Measurements from ENCODE around the gene ETNK2.

Gene ETNK2, protein sequence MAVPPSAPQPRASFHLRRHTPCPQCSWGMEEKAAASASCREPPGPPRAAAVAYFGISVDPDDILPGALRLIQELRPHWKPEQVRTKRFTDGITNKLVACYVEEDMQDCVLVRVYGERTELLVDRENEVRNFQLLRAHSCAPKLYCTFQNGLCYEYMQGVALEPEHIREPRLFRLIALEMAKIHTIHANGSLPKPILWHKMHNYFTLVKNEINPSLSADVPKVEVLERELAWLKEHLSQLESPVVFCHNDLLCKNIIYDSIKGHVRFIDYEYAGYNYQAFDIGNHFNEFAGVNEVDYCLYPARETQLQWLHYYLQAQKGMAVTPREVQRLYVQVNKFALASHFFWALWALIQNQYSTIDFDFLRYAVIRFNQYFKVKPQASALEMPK

DNA sequence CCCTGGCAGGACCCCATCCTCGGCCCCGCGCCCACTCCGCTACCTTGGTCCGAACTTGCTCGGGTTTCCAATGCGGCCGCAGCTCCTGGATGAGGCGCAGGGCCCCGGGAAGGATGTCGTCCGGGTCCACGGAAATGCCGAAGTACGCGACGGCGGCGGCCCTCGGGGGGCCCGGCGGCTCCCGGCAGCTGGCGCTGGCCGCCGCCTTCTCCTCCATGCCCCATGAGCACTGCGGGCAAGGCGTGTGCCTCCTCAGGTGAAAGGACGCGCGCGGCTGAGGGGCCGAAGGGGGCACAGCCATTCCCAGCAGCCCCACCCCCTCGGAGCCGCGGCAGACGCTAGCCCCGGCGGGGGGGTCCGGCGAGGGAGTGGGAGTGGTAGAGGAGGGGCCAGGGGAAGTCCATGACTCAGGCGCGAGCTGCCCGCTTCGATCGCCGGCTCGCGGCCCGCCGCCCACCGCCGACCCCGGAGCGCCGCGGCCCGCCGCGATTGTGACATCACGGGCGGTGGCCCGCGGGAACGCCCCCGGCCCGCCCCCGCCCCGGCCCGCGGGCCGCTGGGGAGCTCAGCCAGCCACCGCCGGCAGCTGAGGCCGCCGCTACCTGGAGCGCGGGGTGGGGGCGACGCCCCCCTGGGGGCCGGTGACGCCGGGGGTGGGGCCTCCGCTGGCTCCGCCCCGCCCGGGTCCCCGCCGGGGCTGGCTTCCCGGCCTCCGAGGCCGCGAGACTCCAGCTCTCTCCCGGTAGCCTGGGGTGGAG is at the start of gene ETNK2:
ETNK2 (minus strand) TSS at position 493 of the 758 bp plus-strand sequence; CDS start at position 301, 192 bp downstream.
- no peak for DNase-seq (ENCODE audit: low read depth)

DNA sequence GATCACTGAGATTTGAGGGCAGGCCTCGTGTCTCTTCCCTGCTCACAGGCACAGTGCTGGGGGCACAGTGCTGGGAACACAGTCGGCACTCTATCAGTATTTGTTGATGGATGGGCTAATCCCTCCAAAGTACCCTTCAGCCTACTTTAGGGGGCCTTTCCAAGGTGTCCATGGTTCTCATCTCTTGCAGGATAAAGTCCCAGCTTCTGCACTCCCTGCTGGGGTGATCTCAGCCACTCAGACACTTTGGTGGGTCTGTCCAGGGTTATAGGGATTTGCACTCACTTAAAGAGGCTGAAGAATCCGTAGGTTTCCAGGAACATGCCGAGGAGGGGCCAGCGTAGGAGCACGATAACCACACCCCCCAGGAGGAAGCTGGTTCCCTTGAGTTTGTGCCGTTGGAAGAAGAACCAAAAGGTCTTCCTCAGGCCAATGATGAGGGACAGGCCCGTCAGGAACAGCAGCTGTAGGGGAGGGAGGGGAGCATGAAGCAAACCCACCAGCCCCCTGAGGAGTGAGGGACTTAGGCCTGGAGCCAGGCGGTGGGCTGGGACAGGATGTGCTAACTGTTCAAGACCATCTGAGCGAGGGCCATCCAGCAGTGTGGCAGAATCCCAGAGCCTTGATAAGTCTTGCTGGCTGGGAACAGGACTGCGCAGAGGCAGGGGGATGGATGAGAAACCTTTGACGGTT is 49.6 kb upstream of the ETNK2 start:
- DNase-seq (ENCODE audit: low read depth) = no peak

DNA sequence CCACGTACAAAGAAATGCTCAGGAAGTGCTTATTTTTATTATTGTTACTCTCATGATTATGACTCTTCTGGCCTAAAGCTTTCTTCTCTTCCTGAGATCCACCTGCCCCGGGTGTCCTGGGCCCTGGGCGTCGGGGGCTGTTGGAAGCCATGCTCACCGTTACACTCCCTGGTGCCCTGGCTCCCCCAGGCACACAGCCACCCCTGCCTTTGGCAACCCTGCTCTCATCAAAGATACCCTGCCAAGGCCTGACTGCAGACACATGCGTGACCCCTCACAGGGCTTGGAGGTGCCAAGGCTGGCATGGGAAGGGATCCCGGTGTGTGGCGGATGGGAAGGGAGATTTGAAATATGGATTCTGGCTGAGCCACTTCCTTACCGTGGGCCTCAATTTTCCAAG is 47.7 kb upstream of the ETNK2 start:
- no peak for DNase-seq (ENCODE audit: low read depth)

DNA sequence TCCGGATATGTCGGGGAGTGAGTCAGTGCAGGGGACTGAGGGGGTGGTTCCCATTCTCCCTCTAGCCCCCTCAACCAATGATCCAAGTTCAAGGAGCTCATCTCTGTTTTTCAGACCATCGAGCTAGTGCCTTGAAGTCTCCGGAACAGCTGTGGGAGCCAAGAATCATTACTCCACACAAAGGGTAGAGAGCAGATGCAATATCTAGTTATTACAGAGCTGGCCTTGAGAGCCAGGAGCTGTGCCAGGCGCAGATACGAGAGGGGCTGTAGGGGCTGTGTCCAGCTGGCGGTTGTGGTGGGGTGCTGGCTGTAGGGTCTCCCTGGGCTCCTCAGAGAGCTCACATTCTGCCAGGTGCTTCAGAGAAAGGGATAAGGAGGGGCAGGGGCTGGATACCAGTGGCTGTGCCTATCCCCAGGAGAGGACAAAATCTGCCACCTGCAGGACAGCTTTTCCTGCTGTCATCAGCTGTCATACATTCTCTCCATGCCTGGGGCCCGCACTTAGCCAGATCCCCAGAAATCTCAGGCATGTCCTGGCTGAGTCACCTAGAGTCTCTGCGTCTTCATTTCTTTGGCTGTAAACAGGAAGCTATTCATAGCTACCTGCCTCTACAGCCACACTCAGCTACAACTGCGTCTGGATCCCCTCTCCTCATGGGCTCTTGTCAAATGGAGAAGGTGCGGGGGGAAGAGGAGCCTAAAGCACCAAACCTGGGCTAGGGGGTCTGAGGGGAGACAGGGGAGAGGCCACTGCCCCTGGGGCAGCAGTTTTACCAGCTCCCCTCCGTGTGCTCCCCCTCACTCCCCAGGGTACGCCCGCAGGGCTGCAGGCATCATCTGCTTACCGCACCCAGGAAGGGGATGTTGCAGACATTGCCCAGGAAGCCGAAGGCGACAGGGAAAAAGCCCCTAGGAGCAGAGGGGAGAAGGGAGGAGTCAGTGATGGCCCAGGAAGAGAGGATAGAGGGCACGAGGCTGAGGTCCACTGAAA is 46.8 kb upstream of the ETNK2 start:
- no peak for DNase-seq (ENCODE audit: low read depth)

DNA sequence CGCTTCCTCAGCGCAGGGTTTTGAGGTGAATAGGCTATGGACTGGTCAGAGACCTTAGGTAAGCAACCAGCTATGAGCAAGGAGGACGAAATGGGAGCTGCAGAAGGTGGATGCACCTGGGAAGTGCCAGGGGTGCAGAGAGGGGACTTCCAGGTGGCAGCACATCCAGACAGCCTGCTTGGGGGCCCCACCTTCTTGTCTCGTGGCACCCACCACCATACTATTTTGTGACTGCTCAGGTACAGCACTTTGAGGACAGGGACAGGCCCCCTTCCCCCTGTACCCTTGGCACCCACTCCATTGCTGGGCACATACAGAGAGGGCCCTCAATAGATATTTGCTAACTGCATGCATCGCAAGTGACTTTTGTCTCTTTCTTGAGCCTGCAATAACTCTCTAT is 45.2 kb upstream of the ETNK2 start:
- DNase-seq (ENCODE audit: low read depth) = no peak

DNA sequence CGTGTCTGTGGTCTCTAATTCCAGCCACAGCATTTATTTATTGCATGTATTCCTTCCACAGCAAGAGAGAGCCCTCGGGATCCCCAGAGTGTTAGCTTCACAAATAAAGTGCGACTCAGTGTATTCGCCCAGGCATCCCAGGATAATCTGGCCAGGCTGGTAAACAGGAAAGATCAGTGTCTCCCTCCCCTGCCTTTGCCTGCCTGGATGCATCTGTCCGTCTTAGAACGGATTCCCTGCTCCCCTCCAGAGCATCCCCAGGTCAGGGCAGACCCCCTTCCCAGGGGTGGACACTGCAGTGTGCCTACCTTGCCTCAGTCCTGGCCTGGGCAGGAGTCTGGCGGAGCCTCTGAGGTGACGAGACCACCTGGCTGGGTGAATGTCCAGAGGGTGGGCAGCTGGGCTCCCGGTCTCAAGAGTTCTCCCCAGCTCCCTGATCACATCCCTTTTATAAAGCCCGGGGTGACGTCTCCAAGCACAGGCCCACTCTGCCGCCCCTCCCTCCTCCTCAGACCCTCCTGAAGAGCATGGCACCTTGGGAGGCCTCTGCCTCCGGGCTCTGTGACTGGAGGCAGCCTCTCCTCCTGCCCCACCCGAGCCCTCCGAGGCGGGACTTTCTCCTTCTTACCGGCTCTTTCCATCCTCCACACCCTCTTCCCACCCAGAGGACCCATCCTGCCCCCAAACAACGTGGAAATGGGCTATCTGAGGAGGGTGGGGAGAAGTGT is 44.4 kb upstream of the ETNK2 start, which contains the start of gene KISS1:
KISS1 (minus strand) TSS at position 424 of the 728 bp plus-strand sequence. CDS start 3,615 bp downstream, outside the sequence.
- DNase-seq (ENCODE audit: low read depth) = no peak

DNA sequence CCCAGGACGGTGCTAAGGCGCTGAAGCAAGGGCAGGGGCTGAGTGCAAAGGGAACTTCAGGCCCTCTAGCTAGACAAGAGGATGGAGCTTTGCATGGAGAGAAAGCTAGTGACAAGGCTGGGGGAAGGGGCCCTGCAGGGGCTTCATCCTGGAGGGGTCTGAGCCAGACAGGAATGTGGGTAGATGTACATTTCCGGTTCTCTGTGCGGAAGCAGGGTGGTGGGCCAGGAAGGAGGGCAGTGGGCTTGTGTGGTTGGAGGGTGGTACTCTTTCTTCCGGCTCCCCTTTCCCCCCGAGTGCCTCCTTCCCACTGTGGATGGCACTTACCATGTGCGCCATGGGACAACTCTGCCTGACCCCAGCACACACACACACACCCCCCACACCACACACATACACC is 42.9 kb upstream of the ETNK2 start:
- no peak for DNase-seq (ENCODE audit: low read depth)

DNA sequence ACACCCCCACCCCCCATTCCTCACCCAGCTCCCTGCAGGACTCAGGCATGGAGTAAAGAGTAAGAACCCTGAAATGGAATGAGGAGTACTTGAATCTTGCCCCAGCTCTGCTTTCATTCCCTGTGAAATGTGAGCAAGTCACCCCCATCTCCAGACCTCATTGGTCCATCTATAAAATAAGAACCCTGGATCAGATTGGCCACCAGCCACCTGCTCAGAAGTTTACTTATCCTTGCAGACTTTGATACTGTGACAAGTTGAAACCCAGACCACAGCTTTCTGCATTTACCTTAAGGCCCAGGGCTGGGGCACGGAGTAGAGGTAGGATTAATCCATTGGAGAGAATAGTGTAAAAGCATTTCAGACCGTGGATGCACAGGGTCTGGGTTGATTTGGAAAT is 42.2 kb upstream of the ETNK2 start:
- no peak for DNase-seq (ENCODE audit: low read depth)

DNA sequence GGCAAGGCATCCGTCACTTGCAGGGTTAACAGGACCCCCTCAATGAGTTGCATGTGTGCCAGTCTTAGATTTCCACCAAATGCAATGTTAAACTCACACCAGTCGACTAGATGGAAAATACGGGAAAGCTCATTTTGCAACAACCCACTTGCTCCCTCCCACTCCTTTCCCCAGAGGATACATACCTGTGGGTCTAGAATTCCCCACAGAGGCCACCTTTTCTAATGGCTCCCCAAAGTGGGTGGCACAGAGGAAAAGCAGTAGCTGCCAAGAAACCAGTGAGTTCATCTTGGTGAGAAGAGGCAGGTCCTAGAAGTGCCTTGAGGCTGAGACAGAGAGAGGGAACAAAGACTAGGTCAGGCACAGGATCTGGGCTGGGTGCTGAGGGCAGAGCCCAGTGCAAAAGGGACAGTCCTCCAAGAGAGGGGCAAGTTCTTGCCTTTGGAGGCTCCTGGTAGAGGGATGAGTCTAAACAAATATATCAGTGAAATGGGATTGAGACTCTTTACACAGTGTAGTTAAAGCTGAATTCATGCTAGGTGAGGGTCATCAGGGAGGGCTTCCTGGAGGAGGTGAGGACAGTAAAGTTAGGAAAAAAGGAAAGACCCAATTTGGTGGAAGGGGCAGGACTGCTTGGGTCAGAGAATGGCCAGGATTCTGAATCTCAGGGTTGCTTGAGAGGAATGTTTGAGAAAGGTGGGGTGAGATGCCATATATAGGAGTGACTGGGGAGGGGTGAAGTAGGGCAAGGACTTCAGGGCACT is 40.9 kb upstream of the ETNK2 start:
- DNase-seq (ENCODE audit: low read depth) = no peak

DNA sequence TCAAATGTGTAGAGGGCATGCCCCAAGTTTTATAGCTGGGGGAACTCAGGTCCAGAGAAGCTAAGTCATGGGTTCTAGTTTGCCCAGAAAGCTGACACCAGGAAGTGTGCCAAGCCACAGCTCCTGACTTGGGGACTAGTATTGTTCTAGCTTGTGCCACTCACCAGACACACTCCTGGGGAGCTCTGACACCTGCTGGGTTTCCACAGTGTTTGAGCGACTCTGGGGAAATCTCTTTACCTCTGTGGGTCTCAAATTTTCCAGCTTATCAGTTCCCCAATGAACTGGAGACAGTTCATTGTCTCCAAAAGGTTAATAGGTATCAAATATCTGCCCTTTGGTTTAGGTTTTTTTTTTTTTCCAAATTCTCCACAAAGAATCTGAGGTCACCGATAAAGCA is 40.2 kb upstream of the ETNK2 start:
- DNase-seq (ENCODE audit: low read depth) = no peak

DNA sequence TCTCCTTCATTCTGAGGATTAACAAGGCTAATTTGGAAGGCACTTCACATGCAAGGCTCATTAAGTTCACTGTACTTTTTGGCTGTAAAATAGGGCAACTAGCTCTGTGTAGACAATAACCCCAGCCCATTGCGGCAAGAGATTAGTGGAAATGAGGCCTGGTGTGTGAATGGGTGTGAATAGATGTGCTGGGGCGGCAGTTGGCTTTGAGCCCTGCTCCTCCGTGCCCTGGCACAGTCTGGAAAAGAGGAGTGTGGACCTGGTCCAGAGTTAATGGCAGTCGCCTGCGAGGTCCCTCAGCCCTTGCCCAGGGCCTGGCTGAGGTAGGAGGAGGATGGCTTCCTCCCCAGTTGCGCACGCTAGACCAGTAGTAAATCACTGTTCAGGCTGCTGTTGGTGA is 39.6 kb upstream of the ETNK2 start:
- no peak for DNase-seq (ENCODE audit: low read depth)

DNA sequence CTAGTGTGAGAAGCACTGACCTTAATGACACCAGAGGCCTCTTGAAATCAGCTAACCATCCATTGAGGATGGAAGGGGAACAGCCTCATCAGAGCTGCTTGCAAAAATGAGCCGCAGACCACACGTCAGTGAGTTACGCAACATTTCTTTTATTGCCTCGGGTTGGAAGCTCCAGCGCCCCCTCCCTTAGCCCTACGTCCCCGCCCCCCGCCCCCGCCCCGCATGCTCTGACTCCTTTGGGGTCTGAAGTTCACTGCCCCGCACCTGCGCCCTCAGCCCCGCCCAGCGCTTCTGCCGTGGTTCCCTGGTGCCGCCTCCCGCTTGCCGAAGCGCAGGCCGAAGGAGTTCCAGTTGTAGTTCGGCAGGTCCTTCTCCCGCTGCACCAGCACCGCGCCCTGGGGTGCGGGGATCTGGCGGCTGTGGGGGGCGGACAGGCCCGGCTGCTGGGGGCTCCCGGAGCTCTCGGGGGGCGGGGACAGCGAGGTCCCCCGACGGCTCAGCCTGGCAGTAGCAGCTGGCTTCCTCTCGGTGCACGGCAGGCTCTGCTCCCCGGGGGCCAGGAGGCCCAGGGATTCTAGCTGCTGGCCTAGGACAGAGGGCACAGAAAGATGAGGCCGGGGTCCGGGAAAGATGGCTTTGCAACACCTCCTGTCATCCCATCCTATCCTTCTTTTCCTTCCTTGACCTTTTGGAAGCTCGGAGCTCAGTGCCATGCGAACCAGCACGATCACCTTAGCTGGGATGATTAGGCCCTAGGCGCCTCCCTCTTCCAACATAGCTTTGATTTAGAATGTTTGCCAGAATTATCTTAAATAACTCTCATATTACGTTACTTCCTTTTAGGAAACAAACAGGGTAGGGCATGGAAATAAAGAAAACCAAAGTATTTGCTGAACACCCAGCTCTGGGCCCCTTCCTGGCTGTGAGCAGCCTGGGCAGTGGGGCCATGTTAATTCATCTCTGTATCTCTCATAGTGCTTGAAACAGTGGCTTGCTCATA is 38.7 kb upstream of the ETNK2 start:
- peak; percentile 21 for DNase-seq (ENCODE audit: low read depth)

DNA sequence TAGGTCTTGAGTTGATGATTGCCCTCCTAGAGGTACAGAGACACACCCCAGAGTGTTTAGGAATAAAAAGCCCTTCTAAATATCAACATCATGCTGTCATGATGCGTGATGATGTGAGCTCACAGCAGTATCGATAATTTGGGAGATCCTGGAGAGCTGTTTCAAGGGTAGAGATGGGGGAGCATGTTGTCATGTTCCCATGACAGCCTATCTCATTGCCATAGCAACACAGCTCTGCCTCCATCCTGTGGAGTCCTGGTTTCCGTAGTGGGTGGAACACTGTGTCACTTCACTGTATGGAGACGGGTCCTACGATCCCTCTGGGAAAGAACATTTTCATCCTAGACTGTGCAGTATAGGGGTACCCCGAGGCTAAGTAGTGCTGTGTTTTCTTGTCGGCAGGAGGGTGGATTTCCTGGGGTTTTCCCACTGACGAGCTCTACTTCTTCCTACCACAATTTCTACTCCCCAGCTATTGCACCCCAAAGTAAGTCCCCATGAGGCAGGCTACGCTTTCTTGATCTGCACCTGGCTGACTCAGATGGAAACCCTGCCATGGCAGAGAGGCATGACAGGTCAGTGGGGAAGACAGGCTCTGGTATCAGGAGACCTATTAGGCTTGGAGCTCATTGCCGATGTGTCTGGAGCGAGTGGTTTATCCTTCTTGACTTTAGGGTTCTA is 37.3 kb upstream of the ETNK2 start:
- no peak for DNase-seq (ENCODE audit: low read depth)

DNA sequence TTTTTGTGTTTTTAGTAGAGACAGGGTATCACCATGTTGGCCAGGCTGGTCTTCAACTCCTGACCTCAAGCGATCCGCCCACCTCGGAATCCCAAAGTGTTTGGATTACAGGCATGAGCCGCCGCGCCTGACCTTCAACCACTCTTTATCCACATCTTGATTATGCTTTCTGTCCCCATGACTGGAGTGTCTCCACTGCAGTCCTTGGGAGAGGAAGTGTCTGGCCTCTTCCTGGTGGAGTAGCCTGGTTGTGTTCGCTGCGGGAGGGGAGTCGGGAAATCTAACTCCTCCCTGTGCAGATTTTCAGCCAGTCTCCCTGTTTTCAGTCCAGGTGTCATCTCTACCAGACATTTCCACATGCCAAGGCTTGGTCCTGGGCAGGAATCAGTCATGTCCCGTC is 34.8 kb upstream of the ETNK2 start:
- no peak for DNase-seq (ENCODE audit: low read depth)

DNA sequence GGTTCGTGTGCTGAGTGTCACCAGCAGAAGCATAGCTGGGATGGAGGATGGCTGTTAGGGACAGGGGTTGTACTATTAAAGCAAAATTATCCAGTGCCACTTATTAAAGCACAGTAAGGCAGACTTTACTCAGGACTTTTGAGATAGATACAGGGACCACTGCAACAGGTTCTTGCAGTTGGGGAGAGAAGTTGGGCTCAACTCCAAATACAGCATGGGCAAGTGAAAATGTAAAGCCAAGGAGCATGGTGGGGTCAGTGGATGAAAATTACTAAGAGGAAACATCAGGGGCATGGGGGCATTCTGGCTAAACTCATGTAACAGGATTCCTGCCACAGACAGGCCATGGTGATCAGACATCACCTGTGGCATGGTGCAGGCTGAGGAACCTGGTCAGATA is 29.3 kb upstream of the ETNK2 start:
- no peak for DNase-seq (ENCODE audit: low read depth)

DNA sequence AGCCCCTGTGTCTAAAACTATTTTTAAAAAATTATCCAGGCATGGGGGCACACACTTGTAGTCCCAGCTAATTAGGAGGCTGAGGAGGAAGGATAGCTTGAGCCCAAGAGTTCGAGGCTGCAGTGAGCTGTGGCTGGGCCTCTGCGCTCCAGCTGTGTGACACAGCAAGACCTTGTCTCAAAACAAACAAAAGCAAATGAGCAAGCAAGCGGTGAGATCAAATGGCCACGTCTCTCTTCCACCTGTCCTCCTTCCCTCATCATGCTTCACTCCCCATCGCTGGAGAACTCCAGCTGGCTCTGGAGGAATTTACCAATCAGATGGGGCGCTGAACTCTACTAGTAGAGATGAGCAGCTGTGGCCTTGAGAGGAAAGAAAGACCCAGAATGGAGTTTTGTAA is 28.3 kb upstream of the ETNK2 start:
- DNase-seq (ENCODE audit: low read depth) = no peak

DNA sequence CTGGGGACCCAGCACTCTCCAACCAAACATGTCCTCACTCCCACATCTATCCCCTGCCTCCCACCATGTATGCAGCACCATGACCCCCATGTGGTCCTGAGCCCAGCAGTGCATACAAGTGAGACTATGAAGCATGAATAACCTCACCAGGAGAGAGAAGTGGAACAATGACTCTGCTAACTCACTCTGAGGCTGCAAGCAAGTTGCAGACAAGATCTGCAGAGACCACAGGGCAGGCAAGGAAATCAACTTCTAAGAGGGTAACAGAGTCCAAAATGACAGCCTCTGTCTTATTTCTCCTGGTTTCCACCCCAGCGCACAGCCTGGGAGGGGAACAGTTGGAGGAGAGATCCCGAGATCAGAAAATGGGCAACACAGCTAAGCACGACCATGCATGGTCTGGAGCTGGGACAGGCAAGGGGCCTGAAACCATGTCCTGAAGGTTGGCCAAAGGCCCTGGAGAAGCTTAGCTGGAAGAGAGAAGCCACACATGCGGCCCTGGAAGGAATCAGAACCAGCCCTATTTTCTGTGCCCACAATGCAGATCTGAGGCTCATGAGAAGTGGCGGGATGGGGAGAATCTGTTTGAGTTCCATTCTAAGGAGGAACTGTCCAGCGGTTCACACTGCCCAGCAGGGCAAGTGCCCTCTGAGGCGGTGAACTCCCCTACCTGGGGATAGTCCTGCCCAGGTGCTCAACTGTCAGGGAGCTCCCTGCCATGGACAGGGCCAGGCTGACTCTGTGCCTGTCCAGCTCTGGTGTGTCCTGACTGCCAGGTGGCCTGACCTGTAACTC is 26.8 kb upstream of the ETNK2 start:
- DNase-seq (ENCODE audit: low read depth) = no peak
